ENCODE data around the gene CTNNBL1. TPM values are rescaled to one million over a fixed set of nuclear protein-coding genes. Genes with fewer than 3 reads are reported as not detected.
A peak's percentile ranks its signal among the peaks of the same experiment; 100 is the strongest.

Gene CTNNBL1
- total RNA-seq, 2 donors from 2014 or later, result 8.6 to 17.4 TPM

GRCh38 chr20:37899105-37900045 lies 205.5 kb downstream of the CTNNBL1 start:
- Histone ChIP-seq H3K4me1 (peaks cover 21% of the 10 kb centered on the region), H3K4me3 (no peak overlapping the region), H3K27ac (no peak overlapping the region), H3K9me3 (no peaks in the 10 kb centered on the region), H3K36me3 (replicated peaks in 1 of 2; ENCODE audit: insufficient read depth in 1 of 2, low read depth in 2 of 2) (no peaks in the 10 kb centered on the region), H3K27me3 (peaks cover 0 to 9% of the 10 kb centered on the region in 2 donors)
- no peak for DNase-seq
- no peak for ATAC-seq
- intact Hi-C loops (cut with DNase I), result no loop called here
- WGBS, 2 donors, result 37 to 43% methylated on average over 8 of the region's 8 CpGs
- TF ChIP-seq POLR2A (IDR thresholded peaks at IDR 0.05), result no peak
- no peak for TF ChIP-seq CTCF (IDR thresholded peaks at IDR 0.05)

DNA sequence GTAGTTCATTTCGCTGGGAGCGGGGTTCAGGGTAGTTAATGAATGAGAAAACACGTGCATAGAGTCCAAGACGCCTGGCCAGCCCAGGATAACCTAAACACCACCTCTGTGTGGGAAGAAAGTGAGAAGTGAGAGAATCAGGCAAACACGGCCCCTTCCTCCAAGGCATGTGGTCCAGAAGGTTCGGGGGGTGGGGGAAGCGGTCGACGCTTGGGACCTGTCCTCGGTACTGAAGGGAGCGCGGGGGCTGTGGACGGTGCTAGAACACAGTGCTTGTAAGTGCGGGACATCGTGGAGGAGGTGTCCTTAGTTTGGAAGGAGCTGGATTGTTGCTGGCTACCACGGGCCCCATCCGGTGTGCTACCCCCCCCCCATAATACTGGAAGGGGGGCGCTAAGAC lies 207.4 kb downstream of the CTNNBL1 start:
- H3K4me3 ChIP-seq, result no peak overlapping the region
- no peak for ATAC-seq
- H3K4me1 ChIP-seq, result peaks cover 21% of the 10 kb centered on the region
- 20 to 28% methylated on average over 17 to 18 of the region's 18 CpGs for WGBS, 2 donors
- no peak for DNase-seq
- no peak overlapping the region for H3K27ac ChIP-seq
- intact Hi-C loops (cut with DNase I), result no loop called here
- H3K27me3 ChIP-seq, result peaks cover 0 to 9% of the 10 kb centered on the region in 2 donors
- no peaks in the 10 kb centered on the region for H3K36me3 ChIP-seq (replicated peaks in 1 of 2; ENCODE audit: insufficient read depth in 1 of 2, low read depth in 2 of 2)
- H3K9me3 ChIP-seq, result no peaks in the 10 kb centered on the region
- TF ChIP-seq CTCF (IDR thresholded peaks at IDR 0.05), result no peak
- no peak for TF ChIP-seq POLR2A (IDR thresholded peaks at IDR 0.05)

- H3K27ac ChIP-seq, result no peak overlapping the region
- no peak for TF ChIP-seq POLR2A (IDR thresholded peaks at IDR 0.05)
- peak in 3 of 7 experiments; percentile 11 to 40 (median 26) for TF ChIP-seq CTCF (IDR thresholded peaks at IDR 0.05)
- peak in 2 of 4 donors; percentile 27 to 33 for DNase-seq
- H3K27me3 ChIP-seq, result peaks cover 0 to 9% of the 10 kb centered on the region in 2 donors
- intact Hi-C loops (cut with DNase I), result no loop called here
- 12 to 17% methylated on average over 15 to 36 of the region's 38 CpGs for WGBS, 2 donors
- no peaks in the 10 kb centered on the region for H3K9me3 ChIP-seq
- peaks cover 19% of the 10 kb centered on the region for H3K4me1 ChIP-seq
- ATAC-seq, result no peak
- no peaks in the 10 kb centered on the region for H3K36me3 ChIP-seq (replicated peaks in 1 of 2; ENCODE audit: insufficient read depth in 1 of 2, low read depth in 2 of 2)
- no peak overlapping the region for H3K4me3 ChIP-seq
These were observed 208.0 kb downstream of the CTNNBL1 start for GRCh38 chr20:37901654-37902503.

DNA sequence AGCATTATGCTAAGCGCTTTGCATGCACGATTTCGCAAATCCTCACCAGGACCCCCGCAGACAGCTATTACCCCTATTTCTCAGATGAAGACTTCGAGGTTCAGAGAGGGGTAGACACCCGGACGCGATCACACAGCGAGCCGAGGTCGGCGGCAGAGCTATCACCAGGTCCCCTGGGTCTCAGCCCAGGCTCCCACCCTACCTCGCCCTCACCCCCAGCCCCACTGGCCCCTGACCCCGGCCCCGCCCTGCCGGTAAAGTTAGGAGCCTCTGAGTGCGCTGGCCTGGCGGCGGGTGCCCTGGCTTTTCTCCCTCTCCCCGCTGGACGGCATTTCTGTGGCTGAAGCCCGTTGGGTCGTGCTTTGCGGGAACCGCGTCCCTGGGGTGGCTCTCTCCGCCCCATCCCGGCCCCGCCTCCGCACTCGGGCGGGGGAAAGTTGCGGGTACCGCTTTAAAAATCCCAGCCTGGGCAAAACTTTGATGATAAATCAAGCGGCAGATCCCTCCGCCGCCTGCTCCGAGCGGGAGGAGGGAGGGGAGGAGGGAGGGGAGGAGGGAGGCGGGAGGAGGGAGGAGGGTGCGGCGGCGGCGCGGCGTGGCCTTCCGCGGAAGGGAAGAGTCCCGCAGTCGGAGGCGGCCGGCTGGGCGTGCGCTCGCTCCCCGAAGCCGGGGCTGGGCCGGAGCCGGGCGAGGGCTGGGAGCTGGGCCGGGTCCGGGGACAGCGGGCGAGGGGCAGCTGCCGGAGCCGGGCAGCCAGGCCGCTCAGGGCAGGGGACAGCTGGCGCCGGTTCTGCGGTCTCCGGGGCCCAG lies 208.9 kb downstream of the CTNNBL1 start, which contains the start of gene VSTM2L:
VSTM2L (plus strand) TSS at position 624 of the 810 bp plus-strand sequence. CDS start 224 bp downstream, outside the sequence.
- ATAC-seq, result peak; percentile 33
- H3K27me3 ChIP-seq, result peaks cover 0 to 9% of the 10 kb centered on the region in 2 donors
- peaks cover 13% of the 10 kb centered on the region for H3K4me1 ChIP-seq
- DNase-seq, result peak in 1 of 4 donors; percentile 35
- 5% methylated on average over 54 of the region's 71 CpGs; no CpG with 5 or more reads in 1 of the 2 donors for WGBS, 2 donors
- H3K36me3 ChIP-seq (replicated peaks in 1 of 2; ENCODE audit: insufficient read depth in 1 of 2, low read depth in 2 of 2), result no peaks in the 10 kb centered on the region
- no peak within 1 kb of the TSS for H3K4me3 ChIP-seq
- intact Hi-C loops (cut with DNase I), result no loop called here
- H3K27ac ChIP-seq, result no peak within 1 kb of the TSS
- TF ChIP-seq CTCF (IDR thresholded peaks at IDR 0.05) (no peak), POLR2A (IDR thresholded peaks at IDR 0.05) (no peak)
- H3K9me3 ChIP-seq, result no peaks in the 10 kb centered on the region
